ENCODE data around the gene SPATA9. TPM values are rescaled to one million over a fixed set of nuclear protein-coding genes. Genes with fewer than 3 reads are reported as not detected.

The SPATA9 gene
- total RNA-seq, 2 experiments from 2014 or later: not detected

GRCh38 chr5:95667678-95668077, 15.1 kb downstream of the SPATA9 start:
- H3K27ac ChIP-seq (ENCODE audit: low read depth, low read length, poor library complexity, severe bottlenecking): no peak overlapping the region
- no peaks in the 10 kb centered on the region for H3K79me2 ChIP-seq (ENCODE audit: insufficient read depth, low read depth, low read length)
- H3K4me3 ChIP-seq (ENCODE audit: low read depth, low read length, poor library complexity, severe bottlenecking): no peak overlapping the region
- no peaks in the 10 kb centered on the region for H3K9me3 ChIP-seq (ENCODE audit: low read length)
- no peak overlapping the region for H2AFZ ChIP-seq (ENCODE audit: low read length)
- H3K9me2 ChIP-seq (ENCODE audit: insufficient read depth, low read length): no peaks in the 10 kb centered on the region
- BruUV-seq (replicated peaks): no TSS peak
- no peak for DNase-seq (ENCODE audit: low spot score)
- no peaks in the 10 kb centered on the region for H3K4me1 ChIP-seq (ENCODE audit: insufficient read depth, low read length, poor library complexity, severe bottlenecking)
- ChIA-PET CTCF (ENCODE audit: unreplicated experiment) (no interaction called here), POLR2A (interaction anchor here (0.7 to 0.8 kb wide), 2 partner anchors 9 to 114 kb away, joined by 3 read pairs; no protein-coding TSS in a partner anchor)
- intact Hi-C loops (cut with micrococcal nuclease; ENCODE audit: unreplicated experiment): loop anchor here (10.0 kb wide), 1 partner anchor 667 kb away; no protein-coding TSS in a partner anchor
- H4K20me1 ChIP-seq (ENCODE audit: insufficient read depth, low read length): no peaks in the 10 kb centered on the region
- H3K4me2 ChIP-seq (ENCODE audit: low read length): no peak overlapping the region
- TF ChIP-seq CTCF (conservative IDR thresholded peaks at IDR 0.05; ENCODE audit: low read length) (no peak), EZH2phosphoT487 (IDR thresholded peaks at IDR 0.05; ENCODE audit: borderline replicate concordance, low read depth, low read length) (no peak)
- H3K36me3 ChIP-seq (ENCODE audit: insufficient read depth, low read length): no peaks in the 10 kb centered on the region

GRCh38 chr5:95667061-95667618, 15.7 kb downstream of the SPATA9 start:
- H3K4me3 ChIP-seq (ENCODE audit: low read depth, low read length, poor library complexity, severe bottlenecking): no peak overlapping the region
- no peak overlapping the region for H2AFZ ChIP-seq (ENCODE audit: low read length)
- ChIA-PET CTCF (ENCODE audit: unreplicated experiment) (no interaction called here), POLR2A (interaction anchor here (0.7 to 1.4 kb wide), 6 partner anchors 8 to 181 kb away, joined by 3 to 7 read pairs (median 4); no protein-coding TSS in a partner anchor)
- no peak overlapping the region for H3K4me2 ChIP-seq (ENCODE audit: low read length)
- H4K20me1 ChIP-seq (ENCODE audit: insufficient read depth, low read length): no peaks in the 10 kb centered on the region
- no peaks in the 10 kb centered on the region for H3K79me2 ChIP-seq (ENCODE audit: insufficient read depth, low read depth, low read length)
- TF ChIP-seq EZH2phosphoT487 (IDR thresholded peaks at IDR 0.05; ENCODE audit: borderline replicate concordance, low read depth, low read length) (no peak), CTCF (conservative IDR thresholded peaks at IDR 0.05; ENCODE audit: low read length) (no peak)
- no peaks in the 10 kb centered on the region for H3K4me1 ChIP-seq (ENCODE audit: insufficient read depth, low read length, poor library complexity, severe bottlenecking)
- H3K27ac ChIP-seq (ENCODE audit: low read depth, low read length, poor library complexity, severe bottlenecking): no peak overlapping the region
- H3K36me3 ChIP-seq (ENCODE audit: insufficient read depth, low read length): no peaks in the 10 kb centered on the region
- no peak for DNase-seq (ENCODE audit: low spot score)
- H3K9me3 ChIP-seq (ENCODE audit: low read length): no peaks in the 10 kb centered on the region
- intact Hi-C loops (cut with micrococcal nuclease; ENCODE audit: unreplicated experiment): loop anchor here (10.0 kb wide), 1 partner anchor 668 kb away; no protein-coding TSS in a partner anchor
- no TSS peak for BruUV-seq (replicated peaks)
- H3K9me2 ChIP-seq (ENCODE audit: insufficient read depth, low read length): no peaks in the 10 kb centered on the region

GRCh38 chr5:95664204-95664786, 18.5 kb downstream of the SPATA9 start:
- Histone ChIP-seq H3K4me1 (ENCODE audit: insufficient read depth, low read length, poor library complexity, severe bottlenecking) (no peaks in the 10 kb centered on the region), H3K27ac (ENCODE audit: low read depth, low read length, poor library complexity, severe bottlenecking) (no peak overlapping the region), H2AFZ (ENCODE audit: low read length) (no peak overlapping the region), H3K9me2 (ENCODE audit: insufficient read depth, low read length) (no peaks in the 10 kb centered on the region), H3K9me3 (ENCODE audit: low read length) (no peaks in the 10 kb centered on the region), H3K4me2 (ENCODE audit: low read length) (no peak overlapping the region), H3K36me3 (ENCODE audit: insufficient read depth, low read length) (no peaks in the 10 kb centered on the region), H3K4me3 (ENCODE audit: low read depth, low read length, poor library complexity, severe bottlenecking) (no peak overlapping the region), H4K20me1 (ENCODE audit: insufficient read depth, low read length) (no peaks in the 10 kb centered on the region), H3K79me2 (ENCODE audit: insufficient read depth, low read depth, low read length) (no peaks in the 10 kb centered on the region)
- TF ChIP-seq CTCF (conservative IDR thresholded peaks at IDR 0.05; ENCODE audit: low read length) (peak; percentile 98), EZH2phosphoT487 (IDR thresholded peaks at IDR 0.05; ENCODE audit: borderline replicate concordance, low read depth, low read length) (no peak)
- no TSS peak for BruUV-seq (replicated peaks)
- ChIA-PET POLR2A (interaction anchor here (0.6 to 2.0 kb wide), 4 partner anchors 9 to 788 kb away, joined by 3 to 5 read pairs (median 4); partner anchors contain the start of gene RFESD), CTCF (ENCODE audit: unreplicated experiment) (interaction anchor here (1.3 kb wide), 1 partner anchor 17 kb away, joined by 4 read pairs; the partner anchor contains the start of gene RFESD)
- peak; percentile 42 for DNase-seq (ENCODE audit: low spot score)
- intact Hi-C loops (cut with micrococcal nuclease; ENCODE audit: unreplicated experiment): loop anchor here (5.0 to 10.0 kb wide), 3 partner anchors 118 to 671 kb away; no protein-coding TSS in a partner anchor
